Hematopoietic multipotent progenitor cell treated with erythropoietin and hydrocortisone succinate and interleukin-3 and kit ligand, for 6 days (in vitro differentiated cells): ENCODE data around the gene MAGEA10.
"Not testable (repeated sequence)": the region's sequence is repeated elsewhere in the genome, so short reads cannot be mapped to it uniquely, and the experiment has no call there.

ENCODE experiments used
- DNase-seq: peaks from one replicate; pipeline ENCODE4 v3.0.0-alpha.2; 2015

Gene MAGEA10

GRCh38 chrX:152138388-152138784, at the start of gene MAGEA10:
Gene MAGEA10, minus strand, starts transcription at chrX:152138577. Its CDS starts 2,957 bp downstream, at chrX:152135620.
- DNase-seq: no peak

GRCh38 chrX:152177497-152178269, 39.3 kb upstream of the MAGEA10 start:
- no peak for DNase-seq

GRCh38 chrX:152177052-152177451, 38.7 kb upstream of the MAGEA10 start:
- no peak for DNase-seq

- DNase-seq: not testable (repeated sequence)
These were observed 37.5 kb upstream of the MAGEA10 start for GRCh38 chrX:152175892-152176291.

- DNase-seq: not testable (repeated sequence)
These were observed 35.5 kb upstream of the MAGEA10 start for GRCh38 chrX:152173923-152174322.

GRCh38 chrX:152170621-152171020, 32.2 kb upstream of the MAGEA10 start:
- DNase-seq: no peak

GRCh38 chrX:152165033-152165743, 26.8 kb upstream of the MAGEA10 start:
- DNase-seq: no peak

GRCh38 chrX:152157042-152157441, 18.7 kb upstream of the MAGEA10 start:
- DNase-seq: no peak

- DNase-seq: no peak
These were observed 17.5 kb upstream of the MAGEA10 start for GRCh38 chrX:152155766-152156310.

GRCh38 chrX:152154050-152154449, 15.7 kb upstream of the MAGEA10 start:
- no peak for DNase-seq

GRCh38 chrX:152151256-152151655, 12.9 kb upstream of the MAGEA10 start:
- DNase-seq: no peak

GRCh38 chrX:152149648-152150047, 11.3 kb upstream of the MAGEA10 start:
- DNase-seq: no peak

- no peak for DNase-seq
These were observed 1.2 kb upstream of the MAGEA10 start for GRCh38 chrX:152139589-152139988.

GRCh38 chrX:152137771-152138387, 498 bp downstream of the MAGEA10 start:
- DNase-seq: no peak

GRCh38 chrX:152136312-152136711, 2.1 kb downstream of the MAGEA10 start:
- DNase-seq: no peak

- no peak for DNase-seq
These were observed 6.9 kb downstream of the MAGEA10 start for GRCh38 chrX:152131525-152131924.

- DNase-seq: not testable (repeated sequence)
These were observed 9.1 kb downstream of the MAGEA10 start for GRCh38 chrX:152129069-152129844.

GRCh38 chrX:152117305-152117704, 21.1 kb downstream of the MAGEA10 start:
- no peak for DNase-seq

- no peak for DNase-seq
These were observed 29.9 kb downstream of the MAGEA10 start for GRCh38 chrX:152108527-152108926.

- DNase-seq: no peak
These were observed 34.5 kb downstream of the MAGEA10 start for GRCh38 chrX:152103866-152104265.

GRCh38 chrX:152086141-152086540, 52.2 kb downstream of the MAGEA10 start:
- DNase-seq: no peak
